ENCODE data around the gene ACP3. TPM values are rescaled to one million over a fixed set of nuclear protein-coding genes. Genes with fewer than 3 reads are reported as not detected.
"Not testable (repeated sequence)": the region's sequence is repeated elsewhere in the genome, so short reads cannot be mapped to it uniquely, and the experiment has no call there.

Gene ACP3
- total RNA-seq, 4 donors from 2014 or later: 1.0 to 41.3 (median 7.9) TPM

DNA sequence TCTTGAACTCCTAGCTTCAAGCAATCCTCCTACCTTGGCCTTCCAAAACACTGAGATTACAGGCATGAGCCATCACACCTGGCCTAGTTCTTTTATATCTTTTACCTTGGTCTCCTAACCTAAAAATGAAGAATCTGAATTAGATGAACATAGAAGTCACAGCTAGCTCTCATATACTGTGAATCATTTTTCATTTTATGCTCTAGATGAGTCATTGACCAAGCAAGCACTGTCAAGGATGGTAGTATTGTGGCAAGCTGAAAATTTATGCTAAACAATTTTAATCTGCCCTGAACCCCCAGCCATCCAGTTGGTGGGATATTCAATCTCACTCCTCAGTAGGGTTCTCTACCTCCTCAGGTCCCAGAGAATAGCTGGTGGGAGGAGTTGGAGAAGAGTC lies 51.8 kb downstream of the ACP3 start:
- Histone ChIP-seq H3K4me1 (no peaks in the 10 kb centered on the region), H3K9me3 (no peaks in the 10 kb centered on the region), H3K27me3 (no peaks in the 10 kb centered on the region), H3K27ac (no peak overlapping the region), H3K4me3 (no peak overlapping the region), H3K36me3 (no peaks in the 10 kb centered on the region)
- DNase-seq: no peak
- no peak for TF ChIP-seq POLR2A (IDR thresholded peaks at IDR 0.05)
- TF ChIP-seq, protein P1, sequence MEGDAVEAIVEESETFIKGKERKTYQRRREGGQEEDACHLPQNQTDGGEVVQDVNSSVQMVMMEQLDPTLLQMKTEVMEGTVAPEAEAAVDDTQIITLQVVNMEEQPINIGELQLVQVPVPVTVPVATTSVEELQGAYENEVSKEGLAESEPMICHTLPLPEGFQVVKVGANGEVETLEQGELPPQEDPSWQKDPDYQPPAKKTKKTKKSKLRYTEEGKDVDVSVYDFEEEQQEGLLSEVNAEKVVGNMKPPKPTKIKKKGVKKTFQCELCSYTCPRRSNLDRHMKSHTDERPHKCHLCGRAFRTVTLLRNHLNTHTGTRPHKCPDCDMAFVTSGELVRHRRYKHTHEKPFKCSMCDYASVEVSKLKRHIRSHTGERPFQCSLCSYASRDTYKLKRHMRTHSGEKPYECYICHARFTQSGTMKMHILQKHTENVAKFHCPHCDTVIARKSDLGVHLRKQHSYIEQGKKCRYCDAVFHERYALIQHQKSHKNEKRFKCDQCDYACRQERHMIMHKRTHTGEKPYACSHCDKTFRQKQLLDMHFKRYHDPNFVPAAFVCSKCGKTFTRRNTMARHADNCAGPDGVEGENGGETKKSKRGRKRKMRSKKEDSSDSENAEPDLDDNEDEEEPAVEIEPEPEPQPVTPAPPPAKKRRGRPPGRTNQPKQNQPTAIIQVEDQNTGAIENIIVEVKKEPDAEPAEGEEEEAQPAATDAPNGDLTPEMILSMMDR (IDR thresholded peaks at IDR 0.05): no peak

DNA sequence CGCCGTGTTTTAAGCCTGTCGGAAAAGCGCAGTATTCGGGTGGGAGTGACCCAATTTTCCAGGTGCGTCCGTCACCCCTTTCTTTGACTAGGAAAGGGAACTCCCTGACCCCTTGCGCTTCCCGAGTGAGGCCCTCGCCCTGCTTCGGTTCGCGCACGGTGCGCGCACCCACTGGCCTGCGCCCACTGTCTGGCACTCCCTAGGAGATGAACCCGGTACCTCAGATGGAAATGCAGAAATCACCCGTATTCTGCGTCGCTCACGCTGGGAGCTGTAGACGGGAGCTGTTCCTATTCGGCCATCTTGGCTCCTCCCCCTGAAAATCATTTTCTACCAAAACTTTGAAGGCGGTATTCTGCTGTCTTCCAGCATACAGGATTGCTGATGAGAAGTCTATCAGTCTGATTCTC lies 59.7 kb downstream of the ACP3 start:
- DNase-seq, H3K4me1 ChIP-seq, H3K9me3 ChIP-seq, H3K27ac ChIP-seq, H3K36me3 ChIP-seq, H3K27me3 ChIP-seq: not testable (repeated sequence)
- peak overlapping the region in 1 of 4 donors; percentile 21 for H3K4me3 ChIP-seq

DNA sequence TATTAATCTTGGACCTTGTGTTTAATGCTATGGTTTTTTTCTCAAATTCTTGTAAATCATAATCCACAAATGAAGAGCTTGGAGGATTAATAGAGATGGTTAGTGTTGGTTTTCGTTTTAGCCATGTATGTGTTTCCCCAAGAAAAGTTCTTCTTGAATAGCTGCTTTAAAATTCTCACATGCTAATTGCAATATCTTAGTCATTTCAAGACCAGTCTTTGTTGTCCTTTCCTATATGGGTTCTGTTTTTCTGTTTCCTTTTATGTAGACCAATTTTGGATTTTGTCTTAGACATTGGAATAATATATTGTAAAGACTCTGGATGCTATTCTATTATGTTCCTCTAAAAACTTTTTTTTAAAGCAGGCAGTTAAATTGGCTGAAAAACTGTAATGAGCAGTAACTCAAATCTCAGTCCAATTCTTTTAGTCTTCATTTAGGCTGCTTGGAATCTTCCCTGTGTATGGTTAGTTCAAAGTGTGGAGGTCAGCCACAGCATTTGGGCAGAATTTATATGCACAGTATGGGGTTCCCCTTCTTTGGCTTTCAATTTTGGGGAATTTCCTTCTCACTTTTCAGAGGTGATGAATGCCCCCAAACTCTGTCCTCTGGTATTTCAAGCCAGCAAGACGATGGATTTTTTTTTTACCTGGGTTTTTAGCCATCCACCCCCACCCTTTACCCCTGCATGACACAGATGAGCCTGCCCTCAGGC lies 61.0 kb downstream of the ACP3 start:
- TF ChIP-seq, protein P1 (IDR thresholded peaks at IDR 0.05): no peak
- TF ChIP-seq POLR2A (IDR thresholded peaks at IDR 0.05): no peak
- no peaks in the 10 kb centered on the region for H3K4me1 ChIP-seq
- H3K27me3 ChIP-seq: no peaks in the 10 kb centered on the region
- H3K36me3 ChIP-seq: no peaks in the 10 kb centered on the region
- no peak overlapping the region for H3K4me3 ChIP-seq
- no peak for DNase-seq
- no peak overlapping the region for H3K27ac ChIP-seq
- H3K9me3 ChIP-seq: no peaks in the 10 kb centered on the region

DNA sequence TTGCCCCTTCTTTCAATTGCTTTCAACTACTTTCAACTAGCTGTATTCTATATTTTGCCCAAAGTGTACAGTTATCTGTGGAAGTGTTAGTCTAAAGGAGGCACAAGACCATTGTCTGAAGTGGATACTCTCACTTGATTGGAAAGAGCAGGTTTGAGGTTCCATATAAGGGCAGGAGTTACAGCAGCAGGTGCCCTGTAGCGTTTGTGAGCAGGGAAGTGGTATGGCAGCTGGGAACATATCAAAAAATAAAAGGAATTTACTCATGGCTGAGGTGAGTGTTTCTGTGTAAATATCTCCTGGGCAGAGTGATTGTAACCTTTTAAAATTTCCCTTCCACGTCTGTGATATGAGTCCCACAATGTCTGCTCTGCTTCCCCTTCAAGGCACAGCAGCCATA lies 61.6 kb downstream of the ACP3 start:
- H3K9me3 ChIP-seq: no peaks in the 10 kb centered on the region
- TF ChIP-seq, protein P1 (IDR thresholded peaks at IDR 0.05): no peak
- TF ChIP-seq POLR2A (IDR thresholded peaks at IDR 0.05): no peak
- no peak overlapping the region for H3K4me3 ChIP-seq
- no peaks in the 10 kb centered on the region for H3K36me3 ChIP-seq
- no peak overlapping the region for H3K27ac ChIP-seq
- H3K4me1 ChIP-seq: no peaks in the 10 kb centered on the region
- H3K27me3 ChIP-seq: no peaks in the 10 kb centered on the region
- no peak for DNase-seq

DNA sequence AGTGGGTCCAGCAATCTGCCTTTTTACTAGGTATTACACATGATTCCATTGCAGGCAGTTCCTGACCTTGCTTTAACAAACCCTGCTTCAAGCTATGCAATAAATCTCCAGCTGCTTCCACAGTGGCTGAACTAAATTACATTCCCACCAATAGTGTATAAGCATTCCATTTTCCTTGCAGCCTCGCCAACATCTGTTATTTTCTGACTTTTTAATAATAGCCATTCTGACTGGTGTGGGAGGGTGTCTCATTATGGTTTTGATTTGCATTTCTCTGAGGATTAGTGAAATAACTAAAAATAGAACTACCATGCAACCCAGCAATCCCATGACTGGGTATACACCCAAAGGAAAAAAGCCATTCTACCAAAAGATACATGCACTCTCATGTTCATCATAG lies 63.7 kb downstream of the ACP3 start:
- Histone ChIP-seq H3K4me1 (no peaks in the 10 kb centered on the region), H3K4me3 (no peak overlapping the region), H3K27ac (no peak overlapping the region), H3K27me3 (no peaks in the 10 kb centered on the region), H3K36me3 (no peaks in the 10 kb centered on the region), H3K9me3 (no peaks in the 10 kb centered on the region)
- DNase-seq: no peak
- TF ChIP-seq, protein P1 (IDR thresholded peaks at IDR 0.05): no peak
- no peak for TF ChIP-seq POLR2A (IDR thresholded peaks at IDR 0.05)

DNA sequence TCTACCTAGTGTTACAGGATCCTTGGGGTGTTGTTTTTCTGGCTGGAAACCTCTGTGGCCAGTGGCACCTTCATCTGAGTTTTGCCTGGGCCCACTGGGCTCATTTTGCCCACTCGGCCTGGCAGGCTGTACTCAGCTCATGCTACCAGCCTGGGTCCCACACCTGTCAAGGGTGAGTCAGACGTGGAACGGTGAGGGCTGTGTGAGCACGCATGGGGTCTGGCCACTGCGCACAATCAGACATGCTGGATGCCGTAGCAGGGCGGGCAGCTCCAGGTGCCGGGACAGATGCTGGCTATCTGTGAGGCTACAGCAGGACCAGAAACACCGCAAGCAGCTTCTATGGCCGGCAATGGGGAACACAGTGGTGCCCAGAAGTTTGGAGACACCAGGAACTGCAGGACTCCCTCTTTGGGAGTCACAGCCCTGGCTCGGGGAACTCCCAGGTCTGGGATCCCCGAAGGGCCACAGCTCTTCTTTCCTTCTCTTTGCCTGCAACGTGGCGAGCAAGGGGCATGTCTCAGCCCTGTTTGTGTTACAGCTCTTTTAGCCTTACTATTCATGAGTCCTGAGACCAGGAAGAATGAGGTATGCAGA lies 64.2 kb downstream of the ACP3 start:
- Histone ChIP-seq H3K27ac (no peak overlapping the region), H3K9me3 (no peaks in the 10 kb centered on the region), H3K4me1 (no peaks in the 10 kb centered on the region), H3K4me3 (no peak overlapping the region), H3K27me3 (no peaks in the 10 kb centered on the region), H3K36me3 (no peaks in the 10 kb centered on the region)
- no peak for DNase-seq
- TF ChIP-seq, protein P1 (IDR thresholded peaks at IDR 0.05): no peak
- no peak for TF ChIP-seq POLR2A (IDR thresholded peaks at IDR 0.05)
